Activated T-cell treated with anti-CD3 and anti-CD28 coated beads for 48 hours (primary cell): ENCODE results near the gene SMC6.

Experiments
- DNase-seq: peaks from one replicate; pipeline ENCODE4 v3.0.0-alpha.2; 2020; ENCODE audit warnings: low read depth

SMC6 gene

DNA sequence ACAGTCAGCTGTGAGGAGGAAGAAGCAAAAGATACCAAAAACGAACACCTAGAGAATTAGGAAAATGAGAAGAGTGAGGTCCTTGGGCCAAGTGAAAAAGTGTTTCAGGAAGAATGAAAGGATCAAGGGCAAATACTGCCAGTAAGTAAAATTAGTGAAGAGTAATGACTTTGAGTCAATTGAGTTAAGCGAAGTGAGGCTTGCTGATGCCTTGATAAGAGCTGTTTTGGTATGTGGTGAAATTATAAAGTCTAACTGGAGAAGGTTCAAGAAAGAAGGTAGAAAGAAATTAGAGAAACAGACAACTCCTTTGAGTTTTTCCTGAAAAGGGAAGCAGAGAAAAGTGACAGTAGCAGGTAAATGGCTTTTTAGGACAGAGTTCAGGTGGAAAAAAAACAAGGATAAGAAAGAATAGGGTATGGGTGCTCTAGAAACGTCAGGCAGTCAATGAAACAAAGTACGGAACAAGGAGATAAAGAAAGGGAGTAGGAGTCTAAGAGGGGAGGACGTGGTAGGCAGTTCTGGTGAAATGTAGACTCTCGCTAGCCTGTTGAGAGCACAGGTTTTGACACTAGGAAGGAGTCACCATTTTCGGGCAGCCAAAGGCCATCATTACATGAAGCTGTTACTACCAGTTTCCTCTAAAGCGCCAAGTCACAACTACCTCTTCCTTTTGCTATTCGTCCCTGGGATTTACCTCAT is 42.9 kb downstream of the SMC6 start:
- no peak for DNase-seq

GRCh38 chr2:17709897-17710296 is 43.7 kb downstream of the SMC6 start:
- DNase-seq, result no peak

DNA sequence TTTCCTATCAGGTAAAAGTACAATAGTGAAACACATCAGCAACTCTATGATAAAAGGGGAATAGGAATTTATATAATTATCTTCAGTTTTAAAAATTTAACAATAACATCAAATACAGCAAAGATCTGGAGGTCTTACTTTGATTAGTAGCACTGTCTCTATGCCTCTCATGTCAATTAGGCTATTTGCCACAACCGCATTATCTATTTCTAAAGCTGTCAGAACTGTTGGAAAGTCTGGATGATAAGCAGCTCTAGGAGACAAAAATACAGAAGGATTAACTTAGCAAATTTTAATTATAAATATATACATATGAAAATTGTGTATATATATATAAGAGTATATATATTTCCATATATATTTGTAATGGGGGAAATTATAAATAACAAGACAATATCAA is 45.1 kb downstream of the SMC6 start:
- DNase-seq, result no peak

DNA sequence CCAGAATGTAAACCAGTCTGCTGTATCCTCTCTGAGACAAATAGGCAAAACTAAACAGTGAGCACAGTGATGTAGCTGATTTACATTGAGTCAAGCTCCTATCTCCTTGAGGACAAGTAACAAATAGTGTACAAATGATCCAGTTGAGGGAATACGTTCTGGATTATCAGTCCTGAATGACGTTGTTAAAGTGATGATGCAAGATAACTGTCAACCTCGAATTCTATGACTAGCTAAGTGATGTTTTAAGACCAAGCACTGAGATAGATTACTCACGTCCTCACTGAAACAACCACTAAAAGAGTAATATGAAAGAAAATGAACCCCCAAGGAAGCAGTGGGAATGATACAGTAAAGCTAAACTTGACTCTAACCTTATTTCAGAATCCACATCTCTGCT is 46.8 kb downstream of the SMC6 start:
- DNase-seq, result no peak

DNA sequence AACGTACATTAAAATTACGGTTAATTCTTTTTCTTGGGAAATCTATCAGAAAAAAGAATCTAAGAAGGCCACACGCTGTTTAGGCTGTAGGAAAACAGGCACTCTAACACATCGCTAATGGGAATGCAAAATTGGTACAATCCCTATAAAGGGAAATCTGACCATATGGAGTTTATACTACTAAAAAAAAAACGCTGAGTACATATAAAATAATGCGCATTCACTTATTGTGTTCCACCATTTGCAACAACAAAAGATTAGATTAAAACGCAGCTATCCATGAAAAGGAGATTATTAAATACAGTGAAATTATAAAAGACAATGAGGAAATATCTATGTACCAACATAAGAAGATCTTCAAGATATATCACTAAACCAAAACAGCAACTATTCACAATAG is 62.8 kb downstream of the SMC6 start:
- DNase-seq, result no peak

- no peak for DNase-seq
Observed at GRCh38 chr2:17689010-17689409, 64.6 kb downstream of the SMC6 start.

DNA sequence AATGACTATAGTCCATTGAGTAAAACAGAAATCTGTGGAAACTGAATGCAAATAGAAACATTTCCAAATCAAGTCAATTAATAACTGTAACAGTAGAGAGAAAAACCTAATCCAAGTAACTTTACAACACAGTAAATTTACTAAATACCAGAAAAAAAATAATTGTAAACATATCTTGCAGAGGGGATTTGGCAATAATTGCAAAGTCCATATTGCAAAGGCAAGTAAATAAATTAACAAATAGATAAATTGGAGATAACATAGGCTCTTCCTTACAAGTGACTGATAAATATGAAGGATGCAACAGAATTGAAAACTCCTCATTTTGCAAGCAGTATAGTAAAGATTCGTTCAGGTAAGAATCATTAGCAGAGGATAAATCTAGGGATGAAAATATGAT is 65.0 kb downstream of the SMC6 start:
- no peak for DNase-seq

DNA sequence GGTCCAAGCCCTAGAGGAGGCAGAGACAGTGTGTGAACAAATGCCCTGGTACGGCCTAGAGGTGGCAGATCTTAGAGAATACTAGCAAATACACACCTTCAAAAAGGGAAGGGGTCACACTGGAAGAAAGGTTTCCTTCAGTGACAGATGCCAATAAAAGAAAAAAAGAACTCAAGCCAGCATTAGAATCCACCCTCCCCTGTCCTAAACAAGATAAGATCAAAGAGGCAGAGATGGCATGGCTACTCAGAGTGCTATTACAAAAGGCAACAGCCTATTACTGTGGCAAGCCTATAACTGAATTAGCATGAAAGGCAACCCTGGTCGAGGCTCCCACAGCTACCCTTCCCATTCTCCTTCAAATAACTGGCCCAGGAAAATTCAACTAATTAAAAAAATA is 69.6 kb downstream of the SMC6 start:
- DNase-seq, result no peak

- no peak for DNase-seq
Observed at GRCh38 chr2:17682098-17682857, 71.3 kb downstream of the SMC6 start.

- no peak for DNase-seq
Observed at GRCh38 chr2:17680119-17680518, 73.5 kb downstream of the SMC6 start.

GRCh38 chr2:17674817-17675216 is 78.8 kb downstream of the SMC6 start:
- DNase-seq, result no peak

GRCh38 chr2:17672583-17673317 is 80.9 kb downstream of the SMC6 start:
- no peak for DNase-seq

DNA sequence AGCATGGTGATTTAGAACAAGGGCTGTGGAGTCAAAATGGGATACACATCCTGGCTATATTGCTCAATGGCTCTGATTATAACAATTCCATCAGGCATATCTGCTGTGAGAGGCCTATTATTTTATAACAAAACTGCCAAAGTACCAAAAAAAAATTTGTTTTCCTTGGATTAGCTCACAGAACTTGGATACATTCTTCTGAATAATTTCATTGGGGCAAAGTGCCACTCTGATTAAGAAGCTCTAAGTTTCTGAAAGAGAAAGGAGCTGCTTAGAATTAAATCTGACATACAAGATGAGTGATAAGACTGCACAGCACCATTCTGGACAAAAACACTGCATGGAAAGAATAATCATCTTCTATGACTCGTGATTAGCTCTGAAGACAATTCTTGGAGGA is 85.7 kb downstream of the SMC6 start:
- no peak for DNase-seq

- DNase-seq, result no peak
Observed at GRCh38 chr2:17664534-17664933, 89.1 kb downstream of the SMC6 start.

DNA sequence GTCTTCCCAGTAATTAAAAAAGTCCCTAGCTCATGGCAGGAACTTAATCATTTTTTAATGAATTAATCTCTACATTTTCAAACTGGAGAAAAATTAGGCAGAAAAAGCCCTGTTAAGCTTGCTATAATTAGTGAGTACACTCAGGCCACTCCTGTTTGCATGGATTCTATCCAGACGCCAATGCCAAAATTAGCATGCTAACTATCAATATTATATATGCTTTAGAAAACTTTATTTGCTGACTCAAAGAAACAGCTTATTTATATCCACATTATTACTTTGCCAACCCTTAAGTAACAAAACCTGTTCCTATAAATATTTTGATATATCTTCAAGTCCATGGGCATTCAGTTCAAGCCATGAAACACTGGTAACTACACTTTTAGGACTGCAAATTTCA is 90.9 kb downstream of the SMC6 start:
- DNase-seq, result no peak

DNA sequence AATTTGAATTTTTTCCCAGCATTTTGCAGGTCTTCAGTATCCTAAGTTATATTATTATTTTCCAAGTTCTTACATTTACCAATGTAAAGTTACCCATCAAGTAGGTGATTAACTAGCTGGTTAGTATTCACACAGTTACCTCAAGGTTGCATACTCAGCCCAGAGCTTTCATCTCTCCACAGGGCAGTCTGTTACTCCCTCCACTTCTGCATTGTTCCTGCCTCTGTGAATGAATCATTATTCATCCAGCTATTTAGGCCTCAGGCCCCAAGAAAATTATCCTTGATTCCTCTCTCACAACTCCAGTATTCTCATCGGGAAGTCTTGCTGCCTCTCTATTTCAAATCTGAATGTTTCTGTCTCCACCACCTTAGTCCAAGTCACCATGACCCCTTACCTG is 92.2 kb downstream of the SMC6 start:
- no peak for DNase-seq

- DNase-seq, result no peak
Observed at GRCh38 chr2:17660219-17660618, 93.4 kb downstream of the SMC6 start.

DNA sequence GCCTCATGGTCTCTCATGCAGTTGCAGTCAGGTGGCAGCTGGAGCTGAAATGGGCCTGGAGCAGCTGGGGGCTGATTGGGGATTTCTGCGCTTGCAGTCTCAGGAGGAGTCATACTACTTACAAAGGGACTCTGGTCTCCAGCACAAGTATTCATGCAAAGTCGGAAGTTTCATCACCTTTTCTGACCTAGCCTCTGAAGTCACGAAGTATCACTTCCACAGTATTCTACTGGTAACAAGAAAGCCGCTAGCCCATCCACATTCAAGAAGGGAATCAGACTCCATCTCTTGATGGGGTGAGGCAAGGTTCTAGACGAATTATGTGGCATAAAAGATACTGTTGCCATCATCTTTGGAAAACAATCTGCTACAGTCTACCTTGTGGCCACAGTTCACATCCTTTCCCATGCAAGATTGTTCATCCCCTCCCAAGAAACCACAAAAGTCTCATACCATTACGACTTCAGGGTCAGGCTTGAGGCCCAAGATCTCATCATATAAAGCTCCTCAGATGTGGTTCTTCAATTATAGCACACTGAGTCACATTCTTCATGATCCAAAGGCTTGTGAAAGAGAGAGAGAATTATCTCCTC is 95.3 kb downstream of the SMC6 start:
- no peak for DNase-seq

DNA sequence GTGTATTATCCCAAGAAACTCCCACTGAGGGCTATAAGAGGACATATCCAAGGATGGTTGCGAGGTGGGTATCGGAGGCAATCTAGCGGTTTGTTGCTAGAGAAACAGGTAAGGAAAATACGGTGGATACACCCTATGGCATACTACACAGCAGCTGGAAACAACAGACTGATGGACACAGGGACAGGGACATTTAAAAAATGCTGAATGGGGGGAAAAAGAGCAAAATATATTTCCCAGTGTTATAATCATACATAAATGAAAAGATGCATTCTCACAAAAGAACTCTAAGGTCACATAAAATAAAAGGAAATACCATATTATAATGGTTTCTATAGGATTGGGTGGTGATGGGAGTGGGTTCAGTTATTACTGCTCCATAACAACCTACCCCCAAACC is 95.9 kb downstream of the SMC6 start:
- DNase-seq, result no peak

GRCh38 chr2:17652681-17653394 is 100.8 kb downstream of the SMC6 start:
- DNase-seq, result no peak

- no peak for DNase-seq
Observed at GRCh38 chr2:17649026-17649425, 104.6 kb downstream of the SMC6 start.

DNA sequence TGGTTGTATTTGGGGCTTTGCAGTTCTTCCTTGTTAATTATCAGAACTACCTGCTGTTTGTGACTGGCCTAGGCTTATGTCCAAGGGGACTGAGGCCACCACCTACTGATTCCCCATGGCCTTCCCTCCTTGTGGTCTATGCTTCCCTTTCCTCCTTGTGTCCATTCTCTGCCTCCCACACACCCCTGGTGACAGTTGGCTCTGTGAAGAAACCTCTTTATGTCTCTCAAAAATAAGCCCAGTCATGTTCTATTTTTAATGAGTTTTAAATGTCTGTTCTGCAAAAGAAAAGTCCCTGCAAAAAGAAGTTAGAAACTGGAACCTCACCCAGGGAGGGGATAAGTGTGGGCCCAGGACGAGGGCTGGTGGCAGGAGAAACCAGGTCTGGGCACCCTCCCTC is 105.0 kb downstream of the SMC6 start:
- DNase-seq, result no peak
